Kidney tubule cell (primary cell): ENCODE measurements around the gene IL17RE.
A peak's percentile ranks its signal among the peaks of the same experiment; 100 is the strongest.
"Not testable (repeated sequence)": the region's sequence is repeated elsewhere in the genome, so short reads cannot be mapped to it uniquely, and the experiment has no call there.

ENCODE experiments used
- DNase-seq: peaks from one replicate; pipeline ENCODE4 v3.0.0-alpha.2; 2018; ENCODE audit warnings: low spot score

IL17RE gene

DNA sequence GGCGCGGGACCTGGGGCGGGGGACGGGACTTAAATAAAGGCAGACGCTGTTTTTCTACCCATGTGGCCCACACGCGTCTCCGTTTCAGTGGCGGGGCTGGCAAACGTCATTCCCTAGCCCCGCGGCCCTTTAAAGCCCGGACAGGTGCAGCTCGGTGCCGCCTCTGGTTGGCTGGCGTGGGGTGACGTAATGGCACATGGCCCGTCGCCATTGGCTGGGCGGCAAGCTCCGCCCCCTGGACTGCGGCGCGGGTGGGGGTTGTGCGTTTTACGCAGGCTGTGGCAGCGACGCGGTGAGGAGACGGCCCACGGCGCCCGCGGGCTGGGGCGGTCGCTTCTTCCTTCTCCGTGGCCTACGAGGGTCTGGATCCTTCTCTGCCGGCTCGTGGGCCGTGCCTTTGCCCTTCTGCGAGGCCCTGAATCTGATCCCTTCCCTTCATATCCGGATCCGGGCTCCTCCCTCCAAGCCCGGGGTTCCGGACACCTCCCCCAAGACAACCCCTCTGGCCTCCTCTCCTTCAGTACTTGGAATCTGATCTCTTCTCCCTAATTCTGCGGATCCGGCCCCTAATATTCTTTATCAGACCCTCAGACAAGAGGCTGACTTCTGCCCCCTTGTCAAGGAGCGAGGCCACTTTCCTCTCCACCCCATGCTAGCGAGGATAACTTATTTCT is 31.1 kb downstream of the IL17RE start, which contains the start of gene CRELD1:
Gene CRELD1 (plus strand): TSS at position 274 of the 674 bp plus-strand sequence. CDS start 605 bp downstream, outside the sequence.
- DNase-seq, result peak; percentile 96

GRCh38 chr3:9934235-9934621 is 31.6 kb downstream of the IL17RE start:
- DNase-seq, result no peak

DNA sequence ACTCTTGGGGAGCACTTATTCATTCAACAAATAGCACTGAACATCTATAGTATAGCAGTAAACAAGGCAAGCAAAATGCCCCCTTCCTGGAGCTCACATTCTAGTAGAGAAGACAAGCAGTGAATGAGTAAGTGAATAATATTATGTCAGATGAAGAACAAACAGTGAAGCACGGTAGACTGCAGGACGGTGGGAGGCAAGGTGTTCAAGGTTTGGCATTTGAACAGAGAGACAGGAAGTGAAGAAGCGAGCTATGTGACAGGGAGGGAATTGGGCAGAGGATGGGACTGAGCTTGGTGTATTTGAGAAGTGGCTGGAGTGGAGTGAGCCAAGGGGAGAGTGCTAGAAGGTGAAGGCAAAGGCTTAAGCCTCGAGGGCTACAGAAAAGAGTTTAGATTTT is 32.3 kb downstream of the IL17RE start:
- DNase-seq, result no peak

GRCh38 chr3:9935966-9936510 is 33.4 kb downstream of the IL17RE start:
- no peak for DNase-seq

DNA sequence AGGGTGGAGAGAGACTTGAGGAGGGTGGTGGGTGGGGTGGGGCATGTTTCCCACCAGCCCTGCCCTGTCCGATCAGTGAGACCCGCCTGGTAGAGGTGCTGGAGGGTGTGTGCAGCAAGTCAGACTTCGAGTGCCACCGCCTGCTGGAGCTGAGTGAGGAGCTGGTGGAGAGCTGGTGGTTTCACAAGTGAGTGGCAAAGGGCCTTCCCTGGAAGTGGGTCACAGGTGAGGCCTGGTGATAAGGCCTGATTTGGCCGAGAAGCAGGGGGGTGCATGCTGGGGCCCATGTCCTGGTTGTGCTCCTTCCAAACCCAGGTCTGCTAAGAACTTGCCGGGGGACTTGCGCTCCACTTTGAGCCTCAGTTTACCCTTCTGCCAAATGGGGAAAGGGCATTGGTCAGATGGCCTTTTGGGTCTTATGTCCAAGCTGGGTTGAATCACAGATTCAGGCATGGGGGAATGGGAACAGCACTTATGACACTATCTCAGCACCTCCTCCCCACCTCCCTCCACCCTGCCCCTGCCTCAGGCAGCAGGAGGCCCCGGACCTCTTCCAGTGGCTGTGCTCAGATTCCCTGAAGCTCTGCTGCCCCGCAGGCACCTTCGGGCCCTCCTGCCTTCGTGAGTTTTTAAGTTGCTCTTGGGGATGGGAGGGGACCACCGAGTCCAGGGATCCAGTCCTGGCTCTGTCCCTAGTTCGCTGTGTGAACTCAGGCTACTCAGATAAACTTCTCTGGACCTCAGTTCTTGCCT is 35.0 kb downstream of the IL17RE start:
- DNase-seq, result no peak

GRCh38 chr3:9938966-9939365 is 36.3 kb downstream of the IL17RE start:
- no peak for DNase-seq

- DNase-seq, result not testable (repeated sequence)
These were observed 37.3 kb downstream of the IL17RE start for GRCh38 chr3:9939906-9940305.

DNA sequence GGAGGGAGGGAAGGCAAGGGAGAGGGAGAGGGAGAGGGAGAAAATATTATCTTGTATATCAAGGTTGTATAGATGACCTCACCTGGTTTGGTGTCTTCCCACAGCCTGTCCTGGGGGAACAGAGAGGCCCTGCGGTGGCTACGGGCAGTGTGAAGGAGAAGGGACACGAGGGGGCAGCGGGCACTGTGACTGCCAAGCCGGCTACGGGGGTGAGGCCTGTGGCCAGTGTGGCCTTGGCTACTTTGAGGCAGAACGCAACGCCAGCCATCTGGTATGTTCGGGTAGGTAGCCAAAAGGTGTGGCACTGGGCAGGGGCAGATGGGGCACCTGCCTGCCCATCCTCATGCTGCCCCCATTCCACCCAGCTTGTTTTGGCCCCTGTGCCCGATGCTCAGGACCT is 38.1 kb downstream of the IL17RE start:
- DNase-seq, result no peak

GRCh38 chr3:9942164-9942563 is 39.5 kb downstream of the IL17RE start:
- no peak for DNase-seq

- no peak for DNase-seq
These were observed 40.5 kb downstream of the IL17RE start for GRCh38 chr3:9942934-9943690.

DNA sequence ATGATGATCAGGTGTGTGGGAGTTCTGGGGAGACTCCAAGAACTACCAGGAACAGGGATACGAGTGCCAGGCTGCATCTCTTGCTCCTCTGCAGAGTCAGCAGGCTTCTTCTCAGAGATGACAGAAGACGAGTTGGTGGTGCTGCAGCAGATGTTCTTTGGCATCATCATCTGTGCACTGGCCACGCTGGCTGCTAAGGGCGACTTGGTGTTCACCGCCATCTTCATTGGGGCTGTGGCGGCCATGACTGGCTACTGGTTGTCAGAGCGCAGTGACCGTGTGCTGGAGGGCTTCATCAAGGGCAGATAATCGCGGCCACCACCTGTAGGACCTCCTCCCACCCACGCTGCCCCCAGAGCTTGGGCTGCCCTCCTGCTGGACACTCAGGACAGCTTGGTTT is 41.6 kb downstream of the IL17RE start:
- no peak for DNase-seq

DNA sequence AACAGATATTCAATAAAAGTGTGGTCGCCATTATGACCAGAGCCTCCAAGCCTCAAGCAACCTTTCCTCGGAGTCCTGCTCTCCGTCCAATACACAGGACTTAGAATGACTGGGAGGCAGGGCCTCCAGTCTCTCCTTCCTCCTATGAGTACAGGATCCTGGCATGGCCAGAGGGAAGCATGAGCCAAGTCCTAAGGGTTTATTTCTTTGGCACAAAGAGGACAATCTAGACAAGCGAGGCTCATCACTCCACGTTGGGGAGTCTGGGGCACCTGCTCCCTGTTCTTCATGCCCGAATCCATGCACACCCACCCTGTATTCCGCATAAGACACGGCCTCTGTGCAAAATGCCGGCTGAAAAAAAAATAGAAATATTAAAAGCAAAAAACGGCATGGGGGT is 42.7 kb downstream of the IL17RE start:
- no peak for DNase-seq

GRCh38 chr3:9946112-9947024 is 43.7 kb downstream of the IL17RE start:
- DNase-seq, result peak; percentile 91

DNA sequence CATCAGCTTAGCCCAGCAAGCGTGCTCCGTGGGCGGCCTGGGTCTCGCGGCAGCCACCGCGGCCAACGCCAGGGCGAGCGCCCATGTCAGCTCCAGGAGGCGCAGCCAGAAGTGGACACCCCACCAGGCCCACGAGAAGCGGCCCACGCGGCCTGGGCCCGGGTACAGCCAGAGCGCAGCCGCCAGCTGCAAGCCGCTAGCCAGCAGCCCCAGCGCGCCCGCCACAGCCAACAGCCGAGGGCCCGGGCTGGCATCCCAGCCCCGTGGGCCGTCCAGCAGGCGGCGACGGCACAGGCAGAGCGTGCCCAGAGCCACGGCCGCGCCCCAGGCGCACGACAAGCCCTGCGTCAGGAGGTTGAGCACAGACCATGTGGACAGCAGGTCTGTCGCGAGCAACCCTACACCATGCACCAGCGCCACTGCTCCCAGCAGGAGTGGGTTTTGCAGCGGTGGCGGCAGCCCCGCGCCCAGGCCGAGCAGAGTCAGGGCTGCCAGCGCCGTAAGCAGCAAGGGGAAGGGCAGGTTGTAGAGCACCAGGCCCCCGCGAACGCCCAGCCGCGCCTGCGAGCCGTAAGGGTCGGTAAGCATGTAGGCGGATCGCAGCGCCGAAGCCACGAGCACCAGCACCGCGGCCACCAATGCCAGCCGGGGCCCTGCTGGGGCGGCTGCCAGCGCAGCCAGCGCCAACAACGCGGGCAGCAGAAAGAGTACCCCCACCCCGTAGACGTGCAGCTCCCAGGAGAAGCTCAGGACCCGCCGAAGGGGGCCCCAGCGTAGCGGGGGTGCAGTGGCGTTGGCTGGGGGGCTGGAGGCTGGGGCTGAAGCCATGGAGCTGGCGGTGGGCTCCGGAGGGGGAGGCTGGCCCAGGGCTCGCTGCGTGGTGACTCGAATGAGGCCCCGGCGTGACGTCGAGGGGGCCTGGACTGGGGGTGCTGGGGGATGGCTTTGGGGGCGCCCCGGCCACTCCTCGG is 44.7 kb downstream of the IL17RE start:
- peak; percentile 74 for DNase-seq

- no peak for DNase-seq
These were observed 45.9 kb downstream of the IL17RE start for GRCh38 chr3:9948586-9948985.

GRCh38 chr3:9949115-9949514 is 46.5 kb downstream of the IL17RE start:
- DNase-seq, result no peak

GRCh38 chr3:9949626-9950025 is 47.0 kb downstream of the IL17RE start:
- no peak for DNase-seq

DNA sequence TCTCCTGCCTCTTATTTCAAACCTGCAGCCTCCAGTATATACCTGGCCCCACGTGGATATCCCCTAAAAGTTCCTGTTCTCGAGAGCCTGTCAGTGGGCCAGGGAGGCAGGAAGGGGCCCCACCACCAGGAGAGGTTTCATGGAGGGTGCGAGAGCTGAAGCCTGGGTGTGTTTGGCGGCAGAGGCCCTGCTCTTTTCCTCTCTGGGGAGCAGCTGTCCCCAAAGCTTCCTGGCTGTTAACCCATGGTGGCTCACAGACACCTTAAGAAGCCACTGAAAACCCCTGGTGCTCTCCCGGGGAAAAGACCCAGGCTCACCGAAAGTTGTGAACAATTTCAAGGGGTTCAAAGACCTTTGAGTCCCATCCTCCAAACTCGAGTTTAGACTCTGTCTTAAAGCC is 48.5 kb downstream of the IL17RE start:
- DNase-seq, result no peak

- DNase-seq, result no peak
These were observed 48.9 kb downstream of the IL17RE start for GRCh38 chr3:9951598-9951961.
